Activated T-cell treated with anti-CD3 and anti-CD28 coated beads, Interleukin-2, amount 50 U/mL, for 4 hours (primary cell): ENCODE measurements around the gene FAM193A. TPM values are rescaled to one million over a fixed set of nuclear protein-coding genes. Genes with fewer than 3 reads are reported as not detected.
A peak's percentile ranks its signal among the peaks of the same experiment; 100 is the strongest.
"Not testable (repeated sequence)": the region's sequence is repeated elsewhere in the genome, so short reads cannot be mapped to it uniquely, and the experiment has no call there.

ENCODE experiments used
- ATAC-seq, 2 donors: fragments of 200-7000 bp; cut with Tn5 transposase; one replicate each; pipeline ENCODE4 v1.10.0; 2021
- DNase-seq: peaks from one replicate; pipeline ENCODE4 v3.0.0-alpha.2; 2020
- H3K27me3 Mint-ChIP-seq: one replicate; pipeline ENCODE4 v1.8.0; 2021; ENCODE audit warnings: low read depth, mixed read lengths
- H3K36me3 Mint-ChIP-seq: one replicate; pipeline ENCODE4 v1.8.0; 2022; ENCODE audit warnings: mixed read lengths; ENCODE audit not compliant: insufficient read depth
- H3K4me1 Mint-ChIP-seq: one replicate; pipeline ENCODE4 v1.8.0; 2021; ENCODE audit warnings: low read depth, mixed read lengths
- H3K4me3 Mint-ChIP-seq: one replicate; pipeline ENCODE4 v1.8.0; 2021; ENCODE audit warnings: mild to moderate bottlenecking, moderate library complexity, mixed read lengths
- H3K9me3 Mint-ChIP-seq: one replicate; pipeline ENCODE4 v1.8.0; 2021; ENCODE audit warnings: mixed read lengths
- total RNA-seq, 3 donors: library from RNA; stranded (reverse); gene quantifications; one replicate each; pipeline ENCODE4 v1.2.1, GENCODE V29; 2021

The FAM193A gene
- total RNA-seq, 3 donors from 2014 or later = 24.7 to 25.3 (median 24.9) TPM

GRCh38 chr4:2700031-2700430 is 163.6 kb downstream of the FAM193A start:
- Mint-ChIP-seq H3K4me1 (no peaks in the 10 kb centered on the region), H3K36me3 (peaks cover 47% of the 10 kb centered on the region), H3K27me3 (no peaks in the 10 kb centered on the region), H3K9me3 (no peaks in the 10 kb centered on the region), H3K4me3 (no peak overlapping the region)
- no peak for ATAC-seq
- DNase-seq = no peak

DNA sequence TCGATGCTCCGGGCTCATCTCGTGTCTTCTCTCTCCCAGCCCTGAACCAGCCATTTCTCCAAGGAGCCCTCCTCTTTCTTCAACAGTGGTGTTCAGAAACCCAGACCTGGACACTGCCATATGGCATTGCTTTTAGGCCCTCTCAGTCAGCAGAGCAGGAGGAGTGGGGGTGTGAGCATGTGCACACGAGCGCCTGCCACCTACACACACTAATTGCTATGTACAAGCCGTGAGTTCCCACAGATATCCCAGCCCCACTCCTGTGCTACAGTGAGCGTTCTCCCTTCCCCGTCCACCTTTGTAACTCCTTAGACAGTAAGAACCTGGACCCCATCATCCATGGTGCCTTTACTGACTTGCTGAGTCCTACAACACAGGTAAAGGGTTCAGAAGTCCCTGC is 165.9 kb downstream of the FAM193A start:
- ATAC-seq (no peak), DNase-seq (no peak)
- Mint-ChIP-seq H3K9me3 (no peaks in the 10 kb centered on the region), H3K27me3 (no peaks in the 10 kb centered on the region), H3K4me3 (no peak overlapping the region), H3K4me1 (no peaks in the 10 kb centered on the region), H3K36me3 (peaks cover 42% of the 10 kb centered on the region)

DNA sequence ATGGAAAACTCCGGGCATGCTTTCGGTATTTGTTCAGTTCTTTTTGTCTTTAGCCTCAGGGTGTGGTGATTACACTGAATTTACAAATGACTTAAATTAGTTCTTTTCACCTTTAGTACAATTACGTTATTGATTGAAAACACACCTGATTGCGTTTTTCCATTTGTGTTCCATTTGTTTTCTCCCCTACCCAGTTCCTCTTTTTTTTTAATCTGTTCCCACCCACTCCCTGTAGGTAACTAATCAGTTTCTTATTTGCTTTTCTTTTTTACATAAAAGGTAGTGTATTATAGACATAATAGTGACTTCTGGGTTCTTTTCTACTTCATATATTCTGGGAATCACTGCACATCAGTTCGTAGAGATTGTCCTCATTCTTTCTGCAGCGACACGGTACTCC is 166.3 kb downstream of the FAM193A start:
- H3K4me3 Mint-ChIP-seq = no peak overlapping the region
- H3K4me1 Mint-ChIP-seq = no peaks in the 10 kb centered on the region
- ATAC-seq (no peak), DNase-seq (no peak)
- no peaks in the 10 kb centered on the region for H3K9me3 Mint-ChIP-seq
- H3K36me3 Mint-ChIP-seq = peaks cover 42% of the 10 kb centered on the region
- no peaks in the 10 kb centered on the region for H3K27me3 Mint-ChIP-seq

DNA sequence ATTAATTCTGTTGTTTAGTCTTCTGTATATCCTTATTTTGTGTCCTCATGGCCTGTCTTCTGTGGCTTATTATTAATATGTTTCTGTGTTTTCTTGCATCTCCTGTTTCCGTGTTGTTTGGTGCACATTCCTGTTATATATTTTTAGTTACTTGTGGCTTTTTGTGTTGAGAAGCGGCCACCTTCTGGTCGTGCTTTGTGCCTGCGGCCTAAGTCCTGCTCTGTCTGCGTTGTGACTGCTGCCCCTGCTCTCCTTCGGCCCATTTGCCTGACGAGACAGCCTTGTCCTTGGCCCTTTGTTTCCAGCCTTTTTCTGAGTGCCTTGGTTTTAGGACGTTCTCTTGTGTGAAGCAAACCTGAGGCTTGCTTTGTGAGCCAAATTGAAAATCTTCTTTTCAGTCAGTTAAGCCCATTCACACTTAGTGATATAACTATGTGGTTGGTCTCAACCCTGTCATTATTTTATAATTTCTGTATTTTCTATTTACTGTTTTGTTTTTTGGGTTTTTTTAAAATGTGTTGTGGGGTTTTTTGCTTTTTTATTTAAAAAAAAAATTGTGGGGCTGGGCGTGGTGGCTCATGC is 175.9 kb downstream of the FAM193A start:
- H3K4me3 Mint-ChIP-seq = no peak overlapping the region
- H3K4me1 Mint-ChIP-seq = peaks cover 27% of the 10 kb centered on the region
- peaks cover 10% of the 10 kb centered on the region for H3K36me3 Mint-ChIP-seq
- H3K27me3 Mint-ChIP-seq = no peaks in the 10 kb centered on the region
- no peaks in the 10 kb centered on the region for H3K9me3 Mint-ChIP-seq
- ATAC-seq = no peak
- DNase-seq = no peak

DNA sequence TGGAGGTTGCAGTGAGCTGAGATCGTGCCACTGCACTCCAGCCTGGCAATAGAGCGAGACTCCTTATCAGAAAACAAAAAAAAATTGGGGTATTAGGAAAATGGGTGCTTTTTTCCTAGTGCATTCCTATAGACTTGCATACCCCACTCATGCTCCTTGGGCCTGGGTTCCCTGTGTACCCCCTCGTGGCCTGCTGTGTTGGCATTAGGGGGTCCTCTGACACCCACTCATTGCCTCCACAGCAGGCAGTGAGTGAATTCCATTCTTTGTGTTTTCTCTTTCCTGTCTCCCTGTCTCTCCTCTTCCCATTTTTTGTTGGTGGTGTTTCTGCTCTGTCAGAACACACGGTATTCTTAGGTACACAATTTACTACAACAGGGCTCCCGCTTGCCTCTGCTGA is 176.9 kb downstream of the FAM193A start:
- Mint-ChIP-seq H3K4me3 (peak overlapping the region; percentile 22), H3K36me3 (peaks cover 15% of the 10 kb centered on the region), H3K9me3 (no peaks in the 10 kb centered on the region), H3K4me1 (peaks cover 27% of the 10 kb centered on the region), H3K27me3 (no peaks in the 10 kb centered on the region)
- no peak for ATAC-seq
- DNase-seq = no peak

GRCh38 chr4:2714061-2714770 is 177.8 kb downstream of the FAM193A start:
- H3K9me3 Mint-ChIP-seq = no peaks in the 10 kb centered on the region
- peak; percentile 69 to 74 for ATAC-seq
- peak; percentile 46 for DNase-seq
- H3K36me3 Mint-ChIP-seq = peaks cover 18% of the 10 kb centered on the region
- H3K27me3 Mint-ChIP-seq = no peaks in the 10 kb centered on the region
- peak overlapping the region; percentile 22 for H3K4me3 Mint-ChIP-seq
- peaks cover 27% of the 10 kb centered on the region for H3K4me1 Mint-ChIP-seq

- DNase-seq (no peak), ATAC-seq (no peak)
- no peak overlapping the region for H3K4me3 Mint-ChIP-seq
- H3K27me3 Mint-ChIP-seq = no peaks in the 10 kb centered on the region
- peaks cover 27% of the 10 kb centered on the region for H3K4me1 Mint-ChIP-seq
- H3K36me3 Mint-ChIP-seq = peaks cover 18% of the 10 kb centered on the region
- no peaks in the 10 kb centered on the region for H3K9me3 Mint-ChIP-seq
Observed at GRCh38 chr4:2714918-2715317, 178.5 kb downstream of the FAM193A start.

DNA sequence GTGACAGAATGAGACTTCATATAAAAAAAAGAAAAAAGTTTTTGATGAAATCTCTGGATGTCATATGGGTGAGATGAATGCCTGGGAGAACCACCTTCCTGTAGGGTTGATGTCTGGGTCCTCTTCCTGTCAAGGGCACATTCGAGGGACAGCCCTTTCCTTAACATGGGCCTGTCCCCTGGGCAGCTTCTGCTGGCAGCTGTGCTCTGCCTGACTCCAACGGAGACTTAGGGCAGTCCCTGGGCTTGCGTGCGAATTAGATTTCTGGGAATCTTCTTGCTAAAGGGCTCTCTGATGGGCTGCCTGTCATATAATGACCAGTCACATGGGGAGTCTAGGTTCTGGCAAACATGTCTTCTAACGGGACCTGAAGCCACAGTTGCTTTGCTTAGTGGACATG is 179.0 kb downstream of the FAM193A start:
- DNase-seq (no peak), ATAC-seq (no peak)
- Mint-ChIP-seq H3K36me3 (peaks cover 18% of the 10 kb centered on the region), H3K27me3 (no peaks in the 10 kb centered on the region), H3K4me3 (no peak overlapping the region), H3K4me1 (peaks cover 27% of the 10 kb centered on the region), H3K9me3 (no peaks in the 10 kb centered on the region)

DNA sequence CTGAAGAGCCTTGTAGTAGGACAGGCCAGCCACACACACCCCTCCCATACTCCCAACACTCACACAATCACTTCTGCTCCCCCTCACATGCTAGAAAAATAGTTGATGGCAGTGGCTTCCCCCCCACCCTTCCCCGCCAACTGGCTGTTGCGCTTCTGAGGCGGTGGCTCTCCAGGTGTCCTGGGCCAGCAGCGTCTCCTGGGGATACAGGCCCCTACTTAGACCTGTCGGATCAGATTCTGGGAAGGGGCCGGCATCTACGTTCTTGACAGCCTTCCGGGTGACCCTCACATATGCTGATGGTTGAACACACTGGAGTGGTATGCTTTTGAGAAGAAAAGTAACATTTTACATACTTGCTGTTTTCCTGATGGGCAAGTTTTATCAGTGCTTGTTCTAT is 179.8 kb downstream of the FAM193A start:
- H3K4me1 Mint-ChIP-seq = peaks cover 27% of the 10 kb centered on the region
- H3K9me3 Mint-ChIP-seq = no peaks in the 10 kb centered on the region
- H3K4me3 Mint-ChIP-seq = no peak overlapping the region
- peaks cover 18% of the 10 kb centered on the region for H3K36me3 Mint-ChIP-seq
- ATAC-seq (no peak), DNase-seq (no peak)
- no peaks in the 10 kb centered on the region for H3K27me3 Mint-ChIP-seq

GRCh38 chr4:2721586-2721985 is 185.1 kb downstream of the FAM193A start:
- Mint-ChIP-seq H3K4me3 (no peak overlapping the region), H3K36me3 (peaks cover 15% of the 10 kb centered on the region)

GRCh38 chr4:2722033-2722432 is 185.6 kb downstream of the FAM193A start:
- ATAC-seq (no peak), DNase-seq (no peak)
- no peak overlapping the region for H3K4me3 Mint-ChIP-seq
- peaks cover 18% of the 10 kb centered on the region for H3K4me1 Mint-ChIP-seq
- H3K36me3 Mint-ChIP-seq = peaks cover 15% of the 10 kb centered on the region
- no peaks in the 10 kb centered on the region for H3K9me3 Mint-ChIP-seq
- no peaks in the 10 kb centered on the region for H3K27me3 Mint-ChIP-seq

More at GRCh38 chr4:2721586-2721985, 185.1 kb downstream of the FAM193A start:
- peaks cover 18% of the 10 kb centered on the region for H3K4me1 Mint-ChIP-seq
- no peaks in the 10 kb centered on the region for H3K27me3 Mint-ChIP-seq
- no peak for ATAC-seq
- H3K9me3 Mint-ChIP-seq = no peaks in the 10 kb centered on the region
- no peak for DNase-seq

DNA sequence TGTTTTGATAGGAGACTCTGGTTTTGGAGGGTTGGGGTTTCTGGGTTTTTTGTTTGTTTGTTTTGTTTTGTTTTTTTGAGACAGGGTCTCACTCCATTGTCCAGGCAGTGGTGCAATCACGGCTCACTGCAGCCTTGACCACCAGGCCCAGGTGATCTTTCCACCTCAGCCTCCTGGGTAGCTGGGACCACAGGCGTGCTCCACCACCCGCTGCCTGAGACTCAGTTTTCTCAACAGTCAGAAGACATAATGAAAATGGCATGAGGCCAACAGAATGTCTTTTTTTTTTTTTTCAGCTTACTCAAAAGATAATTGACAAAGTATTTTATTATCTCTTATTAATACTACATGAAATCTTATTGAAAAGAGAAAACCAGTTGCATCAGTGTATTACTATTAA is 187.3 kb downstream of the FAM193A start:
- no peak overlapping the region for H3K4me3 Mint-ChIP-seq
- no peak for DNase-seq
- peaks cover 11% of the 10 kb centered on the region for H3K36me3 Mint-ChIP-seq
- no peak for ATAC-seq
- peaks cover 18% of the 10 kb centered on the region for H3K4me1 Mint-ChIP-seq
- no peaks in the 10 kb centered on the region for H3K9me3 Mint-ChIP-seq
- no peaks in the 10 kb centered on the region for H3K27me3 Mint-ChIP-seq

DNA sequence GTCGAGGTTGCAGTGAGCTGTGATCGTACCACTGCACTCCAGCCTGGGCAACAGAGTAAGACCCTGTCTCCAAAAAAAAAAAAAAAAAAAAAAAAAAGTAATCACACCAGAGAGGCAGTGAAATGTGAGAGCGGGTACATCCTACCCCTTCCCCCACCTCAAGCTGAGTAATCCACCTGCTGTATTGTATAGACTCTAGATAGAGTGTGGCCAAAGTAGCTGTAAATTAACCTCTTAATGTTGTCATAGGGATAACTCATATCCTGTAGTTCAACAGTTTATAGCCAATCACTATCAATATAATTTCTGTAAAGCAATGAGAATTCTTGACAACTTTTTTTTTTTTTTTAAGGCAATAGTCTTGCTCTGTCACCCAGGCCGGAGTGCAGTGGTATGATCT is 188.9 kb downstream of the FAM193A start:
- Mint-ChIP-seq H3K4me3 (no peak overlapping the region), H3K36me3 (peaks cover 12% of the 10 kb centered on the region), H3K4me1 (peaks cover 18% of the 10 kb centered on the region), H3K9me3 (no peaks in the 10 kb centered on the region), H3K27me3 (no peaks in the 10 kb centered on the region)
- DNase-seq = no peak
- ATAC-seq = no peak

DNA sequence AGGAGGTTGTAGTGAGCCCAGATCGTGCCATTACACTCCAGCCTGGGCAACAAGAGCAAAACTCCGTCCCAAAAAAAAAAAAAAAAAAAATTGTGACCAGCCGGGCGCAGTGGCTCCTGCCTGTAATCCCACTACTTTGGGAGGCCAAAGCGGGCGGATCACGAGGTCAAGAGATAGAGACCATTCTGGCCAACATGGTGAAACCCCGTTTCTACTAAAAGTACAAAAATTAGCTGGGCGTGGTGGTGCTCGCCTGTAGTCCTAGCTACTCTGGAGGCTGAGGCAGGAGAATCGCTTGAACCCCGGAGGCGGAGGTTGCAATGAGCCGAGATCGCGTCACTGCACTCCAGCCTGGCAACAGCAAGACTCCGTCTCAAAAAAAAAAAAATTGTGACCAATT is 190.4 kb downstream of the FAM193A start:
- H3K9me3 Mint-ChIP-seq, H3K4me3 Mint-ChIP-seq, H3K27me3 Mint-ChIP-seq, DNase-seq, ATAC-seq: not testable (repeated sequence)
- peaks cover 18% of the 10 kb centered on the region for H3K4me1 Mint-ChIP-seq
- H3K36me3 Mint-ChIP-seq = peaks cover 12% of the 10 kb centered on the region

DNA sequence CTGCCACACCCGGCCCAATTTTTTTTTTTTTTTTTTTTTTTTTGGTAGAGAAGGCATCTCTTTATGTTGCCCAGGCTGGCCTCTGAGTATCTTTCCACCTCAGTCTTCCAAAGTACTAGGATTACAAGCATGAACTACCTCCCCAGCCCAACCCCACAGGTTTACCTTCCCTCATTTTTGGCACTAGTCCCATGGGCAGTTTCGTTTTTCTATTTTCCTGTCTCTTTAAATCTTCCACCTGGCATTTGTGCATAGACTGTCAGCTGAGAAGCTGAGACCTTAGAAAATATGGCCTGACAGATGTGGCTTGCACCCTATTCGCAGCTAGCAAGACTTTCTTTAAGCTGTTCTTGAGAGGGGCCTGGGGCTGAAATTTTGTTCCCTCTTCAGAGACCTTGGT is 191.8 kb downstream of the FAM193A start:
- H3K27me3 Mint-ChIP-seq = no peaks in the 10 kb centered on the region
- H3K36me3 Mint-ChIP-seq = peaks cover 15% of the 10 kb centered on the region
- peaks cover 10% of the 10 kb centered on the region for H3K4me1 Mint-ChIP-seq
- DNase-seq (no peak), ATAC-seq (no peak)
- H3K4me3 Mint-ChIP-seq = no peak overlapping the region
- H3K9me3 Mint-ChIP-seq = no peaks in the 10 kb centered on the region
